CD4-positive, alpha-beta T cell treated with Interleukin-21 for 1 hour (primary cell): ENCODE results near the gene RBMS1.

Source experiments
- DNase-seq: peaks from one replicate; pipeline ENCODE4 v3.0.0-alpha.2; 2020

The RBMS1 gene

DNA sequence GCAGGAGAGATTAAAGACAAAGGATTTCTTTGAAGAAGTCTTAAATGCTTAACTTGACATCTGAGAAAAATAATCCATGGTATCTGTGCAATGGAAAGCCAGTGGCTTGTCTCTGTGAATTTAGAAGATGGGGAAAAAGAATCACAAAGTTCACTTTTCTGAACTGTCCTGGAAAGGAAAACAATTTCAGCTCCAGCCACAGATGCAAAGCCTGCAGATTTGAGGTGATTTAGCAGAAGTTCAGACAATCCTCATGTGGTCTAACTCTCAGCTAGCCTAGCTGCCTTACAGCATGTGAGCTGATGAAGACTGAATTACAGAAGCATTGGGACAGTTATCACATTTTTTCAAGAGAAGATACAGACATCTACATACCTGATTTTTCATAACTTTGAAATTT lies 166.8 kb downstream of the RBMS1 start:
- DNase-seq: no peak

DNA sequence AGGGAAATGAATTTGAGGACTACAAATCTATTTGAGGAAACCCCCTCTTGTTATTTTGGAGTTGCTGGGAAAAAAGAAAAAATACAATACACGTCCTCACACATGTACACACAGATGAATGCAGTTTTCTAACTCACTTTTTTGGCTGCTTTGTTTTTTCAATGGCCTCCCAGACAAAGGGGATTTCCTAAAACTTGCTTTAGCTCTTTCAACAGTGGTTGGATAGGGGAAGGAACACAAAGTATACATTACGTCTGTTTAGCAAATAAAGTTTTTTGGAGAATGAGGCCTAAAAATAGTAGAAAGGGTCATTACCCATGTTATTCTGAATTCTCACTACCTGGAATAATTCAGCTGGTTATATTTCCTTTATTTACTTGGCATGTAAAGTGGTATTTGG lies 168.2 kb downstream of the RBMS1 start:
- DNase-seq: no peak

DNA sequence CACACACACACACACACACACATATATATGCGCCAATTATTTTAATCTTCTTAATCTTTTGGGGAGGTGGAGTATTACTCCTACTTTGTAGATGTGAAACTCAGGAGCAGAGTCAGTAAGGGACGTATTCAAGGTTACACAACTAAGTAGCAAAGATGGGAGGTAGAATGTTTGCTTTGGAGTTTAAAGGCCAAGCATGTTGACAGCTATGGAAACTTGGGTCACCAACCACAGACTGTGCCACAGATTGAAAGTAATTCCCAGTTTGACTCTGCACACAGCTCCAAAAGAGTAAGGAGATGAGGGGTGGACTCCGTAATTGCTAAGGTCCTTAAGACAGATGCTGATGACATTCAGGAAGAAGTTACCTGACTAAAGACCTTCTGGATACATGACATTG lies 168.7 kb downstream of the RBMS1 start:
- no peak for DNase-seq

DNA sequence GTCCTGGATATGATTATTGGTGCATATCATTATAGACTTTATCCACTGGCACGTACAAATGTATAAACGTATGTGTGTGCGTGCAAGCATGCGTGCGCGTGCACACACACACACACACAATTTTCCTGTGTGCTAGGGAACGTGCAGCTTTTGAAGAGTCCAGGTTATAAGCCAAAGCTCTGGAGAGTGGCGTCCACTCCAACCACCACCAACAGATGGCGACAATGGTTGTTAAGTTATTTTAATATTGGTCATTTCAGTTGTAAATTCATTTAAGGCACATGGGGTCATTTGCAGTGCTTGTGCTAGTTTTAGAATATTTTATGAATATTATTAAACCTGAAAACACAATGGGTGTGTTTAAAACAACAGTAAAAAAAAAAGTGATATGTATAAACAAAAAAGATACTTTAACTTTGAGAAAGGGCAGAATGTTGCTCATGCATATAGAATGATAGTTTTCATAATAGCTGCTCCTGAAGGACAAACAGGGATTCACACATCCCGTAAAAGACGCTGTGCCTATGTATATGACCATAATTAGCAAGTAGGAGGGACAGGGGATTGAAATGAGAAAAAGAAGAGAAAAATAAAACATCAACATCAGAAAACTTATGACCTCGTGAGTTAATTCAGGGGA lies 169.3 kb downstream of the RBMS1 start:
- DNase-seq: peak; percentile 46

DNA sequence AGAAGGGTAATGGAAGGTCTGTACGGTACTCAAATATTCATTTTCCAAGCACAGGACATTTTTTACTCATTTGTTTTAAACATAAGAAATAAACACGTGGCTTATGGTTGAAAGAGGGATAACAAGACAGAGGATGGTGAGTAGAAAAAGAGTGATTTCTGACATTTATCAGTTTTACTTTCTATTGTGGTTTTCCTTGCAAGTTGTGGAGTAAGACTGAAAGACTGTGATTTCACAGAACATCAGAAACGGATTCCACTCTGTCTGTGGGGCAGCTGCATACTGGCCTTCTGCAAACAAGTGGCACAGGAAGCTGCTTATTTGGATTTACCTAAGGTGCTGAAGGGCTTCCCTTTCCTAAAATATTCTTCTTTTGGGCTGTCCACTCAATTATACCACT lies 171.3 kb downstream of the RBMS1 start:
- no peak for DNase-seq

DNA sequence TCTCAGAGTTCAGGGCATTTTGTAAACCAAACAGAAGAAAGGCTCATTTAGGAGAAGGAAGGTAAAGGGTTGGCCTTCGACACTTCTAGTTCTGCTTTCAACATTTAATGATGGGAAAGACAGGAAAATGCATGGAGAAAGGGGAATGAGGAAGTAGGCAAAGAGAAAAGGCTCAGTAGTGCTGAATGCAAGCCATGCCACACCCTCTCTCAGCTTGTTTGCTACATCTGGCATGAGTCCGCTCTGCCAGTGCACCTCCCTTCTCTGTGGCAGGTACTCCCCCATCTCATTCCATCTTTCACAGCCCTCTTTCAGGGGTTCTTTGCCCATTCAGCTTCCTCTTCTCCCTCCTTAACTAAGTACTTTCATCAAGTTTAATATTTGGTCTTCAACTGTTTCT lies 172.6 kb downstream of the RBMS1 start:
- DNase-seq: no peak

DNA sequence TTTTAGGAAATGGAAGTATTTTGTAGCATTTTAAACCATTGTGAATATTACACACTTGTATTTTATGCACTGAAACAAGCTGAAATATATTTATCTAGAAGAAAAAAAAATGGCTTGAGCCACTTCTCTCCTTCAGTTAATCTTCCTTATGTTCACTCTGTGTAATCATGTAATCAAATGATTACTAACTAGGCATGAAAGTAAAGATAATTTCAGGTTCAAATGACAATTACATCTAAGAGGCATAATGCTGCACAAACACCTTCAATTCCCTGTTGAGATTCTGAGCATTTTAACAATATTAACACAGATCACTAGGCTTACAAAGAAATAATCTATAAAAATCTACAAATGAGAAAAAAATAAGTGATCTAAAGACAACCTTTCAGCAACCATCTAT lies 173.9 kb downstream of the RBMS1 start:
- no peak for DNase-seq

DNA sequence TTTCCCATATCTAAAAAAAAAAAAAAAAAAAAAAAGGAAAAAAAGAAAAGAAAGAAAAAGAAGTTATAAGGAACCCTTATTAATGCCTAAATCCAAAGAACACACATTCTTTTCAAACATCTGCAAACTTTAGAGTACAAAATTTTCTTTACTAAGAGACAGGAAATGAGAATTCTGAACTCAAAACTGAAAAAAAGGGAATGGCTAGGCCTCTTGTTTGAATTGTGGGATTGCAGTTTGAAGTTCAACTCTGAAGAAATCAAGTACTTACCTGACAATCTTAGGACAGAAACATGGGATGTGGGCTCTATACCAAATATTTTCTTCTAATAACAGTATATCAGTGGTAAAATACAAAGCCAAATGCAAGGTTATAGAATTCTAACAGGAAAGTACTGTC lies 175.4 kb downstream of the RBMS1 start:
- DNase-seq: no peak

DNA sequence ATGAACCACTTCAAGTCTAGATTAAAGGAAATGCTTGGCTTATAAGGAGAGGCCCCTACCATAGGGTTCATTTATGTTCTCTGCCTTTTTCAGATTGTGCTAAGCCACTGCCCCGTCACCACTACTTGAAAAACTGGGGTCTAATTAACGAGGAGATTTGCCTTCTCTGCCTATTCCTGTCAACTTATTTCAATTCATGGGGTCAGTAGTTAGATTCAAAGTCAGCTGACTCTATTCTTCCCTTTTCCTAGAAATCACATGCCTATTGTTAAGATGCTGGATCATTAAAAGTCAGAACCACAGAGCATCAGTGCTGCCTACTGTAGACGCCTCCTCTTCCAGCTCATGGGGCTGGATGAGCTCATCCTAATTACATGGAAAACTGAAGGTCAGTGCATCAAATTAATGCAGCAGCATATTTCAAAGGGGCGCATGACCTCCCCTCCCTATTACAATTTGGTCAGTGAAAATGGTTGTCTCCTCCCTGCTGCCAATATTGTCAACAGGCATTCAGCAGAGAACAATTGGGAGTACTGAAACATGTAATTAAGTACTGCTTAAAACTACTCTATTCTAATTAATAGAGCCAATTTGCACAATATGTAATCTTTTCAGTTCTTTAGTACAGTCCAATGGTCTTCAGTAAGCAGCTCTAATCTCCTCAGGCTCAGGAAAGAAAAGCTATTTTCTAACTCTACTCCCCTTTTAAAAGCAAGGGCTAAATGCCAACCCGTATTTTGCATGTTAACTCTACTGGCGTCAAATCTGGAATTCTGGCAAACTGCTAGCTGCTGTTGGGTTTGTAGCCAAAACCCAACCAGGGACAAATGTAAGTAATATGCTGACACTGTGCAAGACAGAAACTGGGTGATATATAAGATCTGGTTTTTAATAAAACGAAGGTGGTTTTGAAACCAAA lies 176.2 kb downstream of the RBMS1 start:
- DNase-seq: no peak

DNA sequence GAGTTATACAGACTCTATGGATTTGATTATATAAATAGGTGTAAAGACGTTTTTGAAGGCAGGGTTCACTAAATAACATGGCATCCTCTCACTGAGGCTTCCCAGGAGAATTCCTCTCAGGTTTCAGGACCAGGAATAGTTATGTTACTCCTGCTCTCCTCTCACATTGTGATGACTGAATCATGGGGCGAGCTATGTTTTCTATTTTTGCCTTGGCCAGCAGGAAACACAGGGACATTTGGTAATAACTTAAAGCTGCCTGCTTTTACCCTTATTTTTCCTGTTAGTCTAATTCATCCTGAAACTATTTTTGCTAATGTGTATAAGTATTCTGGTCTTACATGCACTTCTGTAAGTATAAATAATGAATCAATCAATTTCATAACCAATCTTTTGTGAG lies 178.3 kb downstream of the RBMS1 start:
- no peak for DNase-seq

DNA sequence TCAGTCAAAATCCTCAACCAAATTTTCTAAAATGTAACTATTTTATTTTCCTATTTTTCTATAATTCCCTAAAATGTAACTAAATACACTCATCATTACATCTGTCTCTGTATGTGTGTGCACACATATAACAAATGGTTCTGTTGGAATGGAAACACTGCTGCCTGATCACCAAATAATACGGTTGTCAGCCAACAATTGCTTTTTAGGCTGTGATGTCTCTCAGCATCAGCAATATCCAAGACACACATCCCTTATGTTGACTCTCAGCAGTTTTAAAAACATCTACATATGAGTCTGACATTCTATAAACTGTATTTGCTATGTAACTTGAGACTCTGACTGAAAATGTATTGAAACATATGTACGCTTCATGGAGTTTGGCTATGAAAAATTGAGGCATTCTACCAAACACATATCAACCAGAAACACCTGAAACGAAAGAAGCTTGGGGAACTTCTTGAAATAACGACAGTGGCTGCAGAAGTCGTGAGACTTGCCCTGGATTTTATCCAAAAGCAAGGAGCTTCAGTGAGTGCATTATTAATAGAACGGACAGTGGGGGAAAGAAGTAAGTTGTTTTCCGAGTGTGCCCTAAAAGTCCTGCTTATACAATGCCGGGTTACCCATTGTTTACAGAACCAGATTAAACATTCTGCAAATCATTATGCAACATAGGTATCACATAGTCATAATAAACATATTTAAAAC lies 183.3 kb downstream of the RBMS1 start:
- DNase-seq: no peak

DNA sequence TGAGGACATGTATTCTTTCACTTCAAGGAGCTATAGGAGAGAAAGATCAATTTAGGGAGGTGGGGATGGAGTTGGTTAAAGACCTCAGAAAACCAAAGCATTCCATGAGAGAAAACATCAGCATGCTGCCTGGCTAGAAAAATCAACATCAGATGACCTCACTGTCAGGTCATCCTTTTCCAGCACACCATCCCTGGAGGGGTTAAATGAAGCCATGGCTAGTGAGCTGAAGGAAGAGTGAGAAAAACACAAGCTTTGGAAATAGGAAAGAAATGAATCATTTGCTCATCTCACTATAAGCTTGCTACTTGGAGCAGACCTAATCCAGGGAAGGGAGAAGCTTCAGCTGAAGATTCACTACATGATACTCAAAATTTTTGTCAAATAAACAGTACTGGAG lies 184.0 kb downstream of the RBMS1 start:
- DNase-seq: no peak

DNA sequence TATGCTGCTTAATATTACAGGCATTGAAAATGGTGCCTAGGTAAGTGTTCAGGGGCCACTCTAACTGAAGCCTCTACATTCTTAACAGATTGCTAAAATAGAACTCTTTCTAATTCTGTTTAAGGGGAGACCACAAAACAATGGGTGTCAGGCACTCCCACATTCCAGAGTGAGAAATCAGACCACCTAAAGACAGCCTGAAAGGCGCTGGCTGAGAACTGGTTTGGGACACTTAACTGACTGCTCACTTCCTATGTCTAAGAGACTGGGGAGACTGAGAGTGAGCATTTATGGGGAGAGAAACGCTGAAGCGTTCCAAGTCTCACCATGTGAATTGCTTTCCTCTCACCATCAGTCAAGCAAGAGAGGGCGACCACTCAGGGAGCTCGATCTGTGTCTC lies 184.7 kb downstream of the RBMS1 start:
- DNase-seq: no peak

DNA sequence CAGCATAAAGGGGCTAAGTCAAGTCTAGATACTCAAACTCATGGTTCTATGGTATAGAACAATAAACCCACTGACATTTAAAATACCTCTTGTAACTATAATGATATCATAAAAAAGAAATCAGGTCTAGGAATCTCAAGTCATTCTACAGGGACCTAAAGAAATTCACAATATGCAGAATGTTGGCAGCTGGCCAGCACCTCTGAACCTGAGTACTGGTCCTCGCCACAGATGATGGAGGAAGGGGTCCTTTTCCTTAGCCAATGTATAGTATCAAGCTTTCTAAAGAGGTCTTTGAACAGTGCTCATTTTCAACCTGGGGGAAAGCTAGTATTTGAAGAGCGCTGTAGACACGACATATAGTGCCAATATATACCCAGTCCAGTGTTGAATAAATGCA lies 185.1 kb downstream of the RBMS1 start:
- DNase-seq: no peak

DNA sequence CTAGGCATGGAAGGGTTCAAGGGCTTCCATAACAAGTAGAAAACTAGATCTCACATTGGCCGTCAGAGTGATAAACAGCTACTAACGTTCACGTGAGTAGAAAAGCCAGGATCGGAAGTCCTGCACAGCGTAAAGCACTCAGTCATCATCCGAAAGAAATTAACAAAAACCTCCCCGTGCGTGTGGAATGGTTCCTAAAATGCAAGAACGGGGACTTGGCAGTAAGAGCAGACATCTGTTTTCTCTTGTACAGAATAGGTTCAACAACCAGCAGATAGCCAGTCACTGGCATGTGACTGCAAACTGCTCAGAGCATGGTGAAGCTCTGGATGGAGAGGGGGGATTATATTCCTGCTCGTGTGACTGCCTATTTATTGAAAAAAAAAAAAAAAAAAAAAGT lies 186.6 kb downstream of the RBMS1 start:
- DNase-seq: no peak

DNA sequence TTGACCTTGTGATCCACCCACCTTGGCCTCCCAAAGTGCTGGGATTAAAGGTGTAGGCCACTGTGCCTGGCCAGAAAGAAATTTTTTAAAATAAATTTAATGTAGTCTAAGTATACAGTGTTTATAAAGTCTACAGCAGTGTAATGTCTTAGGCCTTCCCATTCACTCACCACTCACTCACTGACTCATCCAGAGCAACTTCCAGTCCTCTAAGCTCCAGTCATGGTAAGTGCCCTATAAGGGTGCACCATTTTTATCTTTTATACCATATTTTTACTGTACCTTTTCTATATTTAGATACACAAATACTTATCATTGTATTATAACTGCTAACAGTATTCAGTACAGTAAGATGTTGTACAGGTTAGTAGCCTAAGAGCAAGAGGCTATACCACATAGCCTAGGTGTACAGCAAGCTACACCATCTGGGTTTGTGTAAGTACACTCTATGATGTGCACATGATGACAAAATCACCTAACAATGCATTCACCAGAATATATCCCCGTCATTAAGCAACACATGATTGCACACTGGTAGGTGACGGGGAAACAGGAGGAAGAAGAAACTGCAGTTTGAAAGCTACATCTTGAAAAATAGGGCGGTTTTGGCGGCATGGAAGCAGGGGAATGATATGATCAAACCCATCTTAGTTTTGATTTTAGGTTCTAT lies 188.4 kb downstream of the RBMS1 start:
- no peak for DNase-seq

DNA sequence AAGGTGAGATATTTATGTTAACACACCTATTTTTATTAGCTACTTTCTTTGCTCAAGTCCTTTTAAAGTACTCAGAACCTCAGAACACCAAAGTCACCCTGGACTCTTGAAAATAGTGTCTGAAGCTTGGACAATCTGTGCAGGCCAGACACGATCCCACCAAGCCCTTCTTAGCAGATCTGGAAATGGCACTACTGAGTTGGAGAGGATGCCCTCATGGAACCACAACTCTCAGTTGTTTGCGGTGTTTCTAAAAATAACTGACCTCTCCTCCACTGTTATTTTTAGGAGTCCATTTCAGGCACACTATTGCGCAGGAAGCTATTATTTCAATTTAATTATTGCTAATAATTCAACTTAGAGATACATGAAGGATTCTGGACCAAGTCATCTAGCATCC lies 190.1 kb downstream of the RBMS1 start:
- DNase-seq: no peak

DNA sequence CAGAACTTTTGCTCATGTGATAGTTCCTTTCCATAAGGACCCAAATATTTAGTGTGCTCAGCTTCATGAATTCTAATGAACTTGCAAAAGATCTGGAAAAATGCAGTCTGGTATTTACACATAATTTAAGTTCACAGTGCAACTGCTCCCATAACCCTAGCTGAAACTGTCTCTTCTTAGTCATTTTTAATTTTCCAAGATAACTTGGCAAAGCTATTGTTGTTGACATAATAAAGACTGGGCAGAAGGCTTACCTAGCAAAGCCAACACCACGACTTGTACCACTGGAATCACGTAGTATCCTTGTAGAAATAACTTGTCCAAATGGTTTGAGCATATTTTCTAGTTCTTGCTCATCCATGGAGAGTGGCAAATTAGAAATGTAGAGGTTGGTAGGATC lies 190.5 kb downstream of the RBMS1 start:
- no peak for DNase-seq

DNA sequence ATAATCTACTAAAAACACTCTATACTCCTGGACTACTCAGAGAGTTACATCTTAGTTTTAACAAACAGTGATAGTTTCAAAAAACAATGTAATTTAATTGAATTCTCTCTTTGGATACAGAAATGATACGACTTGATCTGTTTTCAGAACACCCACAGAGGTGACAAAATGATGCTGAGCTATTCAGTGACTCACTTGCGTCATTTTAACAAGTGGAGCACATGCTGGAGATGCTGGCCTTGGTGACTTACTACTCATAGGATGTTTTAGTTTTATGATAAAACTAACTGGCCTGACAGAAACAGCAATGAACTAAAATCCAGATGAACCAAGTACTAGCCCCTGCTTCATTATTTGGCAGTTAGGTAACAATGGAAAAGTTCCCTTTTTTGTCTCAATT lies 192.2 kb downstream of the RBMS1 start:
- DNase-seq: no peak

DNA sequence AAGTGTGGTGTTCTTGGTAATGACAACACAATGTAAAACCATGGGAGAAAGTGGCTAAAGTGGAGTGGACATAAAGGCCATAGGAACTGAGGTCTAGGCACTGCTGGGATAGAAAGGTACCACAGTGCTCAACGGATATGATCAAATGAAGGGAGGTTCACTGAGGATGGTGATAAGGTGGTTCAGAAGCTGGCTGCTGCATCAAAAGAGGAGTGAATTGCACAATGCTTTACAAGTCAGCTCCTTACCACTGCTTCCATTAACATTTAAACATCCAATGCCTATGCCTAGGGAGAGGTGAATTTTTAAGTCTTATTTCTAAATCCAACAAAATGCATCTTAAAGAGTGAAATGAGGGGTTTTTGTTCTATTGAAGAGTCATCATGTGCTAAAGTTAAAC lies 193.4 kb downstream of the RBMS1 start:
- no peak for DNase-seq

DNA sequence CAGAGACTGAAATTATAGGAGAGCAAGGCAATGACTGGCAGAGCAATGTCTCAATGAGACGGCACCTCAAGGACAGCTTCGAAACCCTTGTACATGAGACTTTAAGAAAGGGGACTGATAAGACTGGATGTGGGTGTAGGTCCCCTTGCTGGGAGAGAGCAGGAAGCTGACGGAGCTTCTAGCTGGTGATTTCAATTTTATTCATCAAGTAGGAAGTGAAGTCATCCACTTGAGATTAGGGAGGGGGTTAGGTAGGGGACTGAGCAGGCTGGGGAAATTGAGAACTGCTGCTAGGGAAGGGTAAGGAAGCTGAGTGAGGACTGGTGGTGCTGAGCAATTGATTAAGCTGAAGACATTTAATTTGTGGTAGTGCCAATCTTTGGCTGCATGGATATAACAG lies 194.1 kb downstream of the RBMS1 start:
- no peak for DNase-seq

DNA sequence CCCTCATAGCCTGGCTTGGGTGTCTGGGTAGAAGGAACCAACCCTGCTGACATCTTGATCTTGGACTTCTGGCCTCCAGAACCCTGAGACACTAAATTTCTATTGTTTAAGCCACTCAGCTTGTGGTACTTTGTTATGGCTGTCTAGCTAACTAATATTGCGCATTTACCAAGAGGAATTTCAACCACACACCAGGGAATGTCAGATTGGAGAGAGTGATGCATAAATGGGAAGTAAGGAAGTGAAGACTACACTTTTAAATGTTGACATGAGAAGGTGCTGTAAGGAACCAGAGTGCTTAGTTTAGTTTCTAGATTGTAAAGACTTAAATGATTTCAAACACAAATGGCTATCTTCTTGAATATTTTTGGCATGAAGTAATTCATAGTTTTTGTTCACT lies 194.6 kb downstream of the RBMS1 start:
- no peak for DNase-seq

DNA sequence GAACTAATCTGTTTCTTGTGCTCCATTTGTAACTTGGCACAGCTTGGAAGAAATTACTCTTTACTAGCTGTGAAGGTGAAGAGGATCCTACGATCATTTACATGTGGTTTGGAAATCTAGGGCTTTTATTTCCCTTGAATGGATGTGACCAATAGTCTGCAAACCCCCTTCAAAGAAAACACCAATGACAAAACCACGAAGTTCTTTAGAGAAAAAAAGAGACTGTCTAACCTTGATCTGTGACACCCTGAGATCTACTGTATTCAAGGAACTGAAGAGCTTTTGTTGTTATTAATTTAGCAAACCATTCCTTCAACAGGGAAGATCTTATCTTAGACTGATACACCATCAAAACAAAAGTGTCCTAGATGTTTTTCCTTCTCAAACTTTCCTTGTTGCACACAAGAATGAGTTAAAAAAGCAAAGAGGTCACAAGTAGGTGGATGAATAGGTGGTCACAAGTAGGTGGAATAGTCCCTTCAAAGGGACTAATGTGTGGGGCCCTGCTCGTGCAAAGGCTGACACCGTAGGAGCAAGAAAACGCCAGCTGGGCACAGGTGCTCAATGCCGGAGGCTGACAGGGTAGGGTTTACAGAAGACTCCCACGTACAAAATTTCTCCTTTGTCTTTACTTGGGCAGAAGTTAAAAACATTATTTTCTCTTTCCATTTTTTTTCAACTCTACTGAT lies 197.9 kb downstream of the RBMS1 start:
- DNase-seq: no peak
